ENCODE measurements around the gene ATP2B1.

ATP2B1 gene

GRCh38 chr12:89574736-89575208 is 133.9 kb downstream of the ATP2B1 start:
- peak; percentile 52 for DNase-seq

DNA sequence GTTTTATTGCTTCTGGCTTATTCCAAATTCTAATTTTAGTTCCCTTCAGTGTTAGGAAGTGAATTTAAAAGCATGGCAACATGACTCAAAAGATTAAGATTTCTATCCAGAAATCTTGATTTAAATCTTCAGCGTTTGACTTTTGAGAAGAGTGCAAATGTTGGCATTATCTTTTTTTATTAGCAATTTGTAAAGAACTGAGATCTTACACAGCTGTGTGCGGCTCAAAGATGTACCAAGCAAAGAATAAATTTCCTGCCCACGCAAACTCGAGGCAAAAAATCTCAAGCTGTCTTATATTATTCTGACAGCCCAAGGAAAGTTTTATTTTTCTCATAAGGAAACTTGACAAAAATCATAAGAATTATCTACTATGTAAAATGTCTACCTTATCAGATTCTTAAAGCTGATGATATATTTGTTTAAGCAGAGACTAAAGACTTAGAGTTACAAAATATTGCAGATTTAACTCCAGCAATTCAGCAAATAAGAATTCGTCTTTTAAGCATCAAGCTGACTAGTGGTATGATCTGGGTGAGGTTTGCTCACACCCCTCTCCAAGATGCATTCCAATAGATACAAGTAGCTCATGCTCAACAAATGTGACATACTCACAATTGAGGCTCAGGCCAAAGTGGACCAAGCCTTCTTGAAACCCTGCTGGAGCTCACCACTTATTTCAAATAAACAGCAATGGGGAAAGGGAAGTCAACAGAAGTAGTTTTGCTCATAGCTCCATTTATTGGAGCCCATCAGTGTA is 135.4 kb downstream of the ATP2B1 start:
- no peak for DNase-seq

DNA sequence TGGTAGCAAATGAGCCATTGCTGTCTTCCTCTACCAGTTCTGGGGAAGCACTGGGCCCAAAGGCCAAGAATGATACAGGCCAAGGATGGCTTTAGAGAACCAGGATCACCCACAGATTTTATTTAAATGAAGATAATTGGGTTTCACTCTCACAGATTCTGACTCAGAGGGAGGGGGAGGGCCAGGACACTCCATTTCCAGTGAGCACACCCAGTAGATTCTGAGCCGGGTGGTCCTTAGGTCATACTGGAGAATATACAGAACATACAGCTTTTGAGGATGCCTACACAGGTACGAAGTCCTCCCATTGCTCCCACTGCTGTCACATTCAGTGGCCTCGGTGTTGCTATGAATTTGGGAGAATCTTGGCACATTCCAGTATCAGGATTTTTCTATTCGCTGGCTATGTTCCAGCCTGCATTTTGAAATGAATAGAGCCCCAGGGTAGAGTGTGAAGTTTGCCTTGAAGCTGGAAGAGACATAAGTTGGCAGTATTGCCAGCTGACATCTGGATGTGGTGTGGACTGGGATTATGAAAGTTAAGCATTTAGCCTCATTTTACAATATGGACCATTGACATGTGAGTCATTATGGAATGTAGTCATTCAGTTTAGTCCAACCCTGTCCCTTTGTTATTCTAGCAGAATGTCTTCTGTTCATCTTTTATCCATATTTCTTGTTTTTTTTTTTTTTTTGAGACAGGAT is 137.0 kb downstream of the ATP2B1 start:
- no peak for DNase-seq

DNA sequence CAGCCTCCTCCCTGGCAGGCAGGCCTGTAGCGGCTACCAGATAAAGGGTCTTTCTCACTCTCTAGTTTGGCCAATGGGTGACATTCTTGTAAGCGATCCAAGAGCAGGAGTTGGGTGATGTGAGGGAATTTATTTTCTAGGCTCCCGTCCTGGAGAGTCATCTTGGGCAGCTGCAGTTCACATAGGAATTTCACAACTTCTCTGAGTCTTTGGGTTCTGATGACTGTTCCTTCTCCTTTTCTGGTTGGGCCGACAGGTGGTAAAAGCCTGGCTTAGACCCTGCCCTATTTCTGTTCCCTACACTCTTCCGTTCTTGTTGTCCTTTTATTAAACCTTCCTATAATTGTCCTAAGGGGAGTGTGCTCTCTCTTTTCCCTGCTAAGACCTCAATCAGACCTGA is 140.2 kb downstream of the ATP2B1 start:
- no peak for DNase-seq

GRCh38 chr12:89567691-89568239 is 140.9 kb downstream of the ATP2B1 start:
- DNase-seq = no peak

DNA sequence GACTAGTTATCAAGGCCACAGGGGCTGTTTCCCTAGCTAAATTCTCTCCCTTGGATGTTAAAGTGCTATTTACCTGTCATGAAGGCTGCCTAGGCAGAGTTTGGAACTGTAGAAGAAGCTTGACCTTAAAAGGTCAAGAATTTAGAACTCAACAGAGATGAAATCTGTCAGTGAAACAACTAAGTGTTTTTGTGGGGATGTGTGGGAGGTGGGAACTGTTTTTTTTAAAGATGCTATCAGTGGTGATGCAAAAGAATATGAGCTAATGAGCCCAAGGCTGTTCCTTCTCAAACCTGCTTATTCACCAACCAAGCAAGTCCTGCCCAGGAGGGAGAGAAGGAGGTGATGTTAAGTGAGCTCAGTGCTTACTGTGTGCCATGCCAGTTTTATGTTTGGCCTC is 142.0 kb downstream of the ATP2B1 start:
- DNase-seq = no peak

DNA sequence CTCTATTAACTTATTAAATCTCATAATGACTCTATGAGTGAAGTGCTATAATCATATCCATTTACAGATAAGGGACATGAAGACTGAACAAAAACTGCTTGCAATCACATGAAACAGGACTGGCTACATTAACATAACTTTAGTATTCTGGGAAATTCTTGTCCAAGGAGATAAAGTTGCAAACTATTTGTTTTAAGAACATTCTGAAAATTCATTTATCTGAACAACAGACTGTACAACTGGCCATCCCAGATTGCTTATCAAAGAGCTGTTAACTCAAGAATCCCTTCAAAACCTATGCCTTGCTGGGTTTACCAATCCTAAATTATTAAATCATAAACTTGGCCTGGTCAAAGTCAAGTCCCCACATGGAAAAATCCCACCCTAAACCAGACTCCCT is 143.6 kb downstream of the ATP2B1 start:
- DNase-seq = no peak

DNA sequence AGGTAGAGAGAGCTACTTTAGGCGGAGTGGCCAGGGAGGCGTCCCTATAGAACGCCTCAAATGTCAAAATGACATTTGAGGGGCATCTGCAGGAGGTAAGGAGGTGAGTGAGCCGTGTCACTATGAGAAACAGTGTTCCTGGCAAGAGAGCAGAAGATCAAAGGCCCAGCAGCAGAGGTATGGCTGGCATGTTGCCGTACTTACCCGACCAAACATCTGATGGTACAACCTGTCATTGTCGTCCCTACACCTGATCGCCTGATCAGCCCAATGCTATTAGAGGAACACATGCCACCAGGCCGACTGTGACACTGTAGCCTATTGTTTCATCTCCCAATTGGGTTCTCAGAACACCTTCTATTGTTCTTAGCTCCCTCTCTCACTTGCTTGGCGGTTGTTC is 148.9 kb downstream of the ATP2B1 start:
- DNase-seq = no peak

DNA sequence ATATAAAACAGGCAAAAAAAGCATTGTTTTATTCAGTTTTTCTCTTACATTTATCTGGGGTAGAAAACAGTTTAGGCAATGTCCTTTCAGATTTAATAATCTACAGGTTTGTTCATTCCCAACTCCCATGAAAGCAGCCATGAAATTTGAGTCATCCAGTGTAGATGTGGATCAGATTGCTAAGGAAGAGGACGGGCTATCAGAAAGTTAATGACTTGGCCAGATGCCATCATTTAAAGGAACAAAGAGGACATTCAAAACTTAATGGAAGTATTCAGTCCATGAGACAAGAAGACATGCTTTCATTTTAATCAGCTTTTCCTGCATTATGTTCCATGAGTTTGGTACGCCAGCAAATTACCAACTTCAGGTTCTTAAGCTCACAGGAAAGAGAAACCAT is 151.7 kb downstream of the ATP2B1 start:
- DNase-seq = no peak

- DNase-seq = no peak
Observed at GRCh38 chr12:89552376-89552775, 156.3 kb downstream of the ATP2B1 start.

DNA sequence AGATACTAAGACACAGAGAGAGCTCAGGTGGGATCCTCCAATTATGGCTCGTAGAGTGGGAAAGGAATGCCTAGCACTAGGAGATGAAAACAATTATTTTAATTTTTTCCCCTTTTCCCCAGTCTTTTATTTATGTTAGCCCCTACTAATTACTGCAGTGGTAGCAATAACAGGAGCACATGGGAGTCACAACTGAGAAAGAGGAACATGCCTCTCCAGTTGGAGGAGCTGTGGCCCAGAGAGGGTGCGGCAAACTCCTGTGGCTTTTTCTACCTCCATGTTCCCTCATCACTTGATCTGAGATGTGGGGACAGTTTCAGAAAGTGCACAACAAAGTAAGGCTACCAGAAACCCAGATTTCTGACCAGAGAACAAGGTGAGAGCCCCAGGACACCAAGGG is 156.9 kb downstream of the ATP2B1 start:
- DNase-seq = no peak

DNA sequence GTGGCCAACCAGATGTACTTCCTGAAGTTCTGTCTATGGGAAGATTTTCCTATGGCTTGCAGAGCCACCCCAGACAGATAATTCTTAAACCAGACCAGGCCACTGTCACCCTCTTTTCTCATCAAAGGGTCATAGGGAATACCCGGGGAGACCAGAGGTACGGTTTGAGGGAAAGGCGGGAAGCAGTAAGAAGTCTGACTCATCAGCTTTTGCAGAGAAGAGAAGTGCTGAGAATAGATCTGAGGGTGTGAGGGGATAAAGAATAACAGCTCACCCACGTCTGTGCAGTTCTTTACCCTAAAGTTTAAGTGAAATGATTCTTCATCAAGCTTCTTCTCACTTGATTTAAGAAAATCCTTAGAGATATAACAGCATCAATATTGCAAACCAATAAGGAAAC is 161.5 kb downstream of the ATP2B1 start:
- DNase-seq = no peak

DNA sequence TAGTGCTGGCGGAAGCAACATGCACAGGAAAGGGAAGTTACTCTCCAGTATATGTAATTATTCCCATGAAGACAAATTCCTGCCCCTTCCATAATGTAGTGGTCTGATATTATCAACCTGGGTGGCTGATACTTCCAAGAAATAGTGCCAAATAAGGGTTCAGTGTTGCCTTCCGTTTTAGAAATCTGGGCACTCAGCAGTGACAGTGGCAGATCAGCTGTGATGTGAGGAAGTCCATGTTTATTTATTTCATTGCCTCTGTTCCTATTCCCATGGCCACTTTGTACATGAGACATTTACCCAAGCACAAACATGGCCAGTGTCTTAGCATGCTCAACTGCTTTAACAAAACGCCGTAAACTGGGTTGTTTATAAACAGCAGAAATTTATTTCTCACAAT is 162.5 kb downstream of the ATP2B1 start:
- no peak for DNase-seq

DNA sequence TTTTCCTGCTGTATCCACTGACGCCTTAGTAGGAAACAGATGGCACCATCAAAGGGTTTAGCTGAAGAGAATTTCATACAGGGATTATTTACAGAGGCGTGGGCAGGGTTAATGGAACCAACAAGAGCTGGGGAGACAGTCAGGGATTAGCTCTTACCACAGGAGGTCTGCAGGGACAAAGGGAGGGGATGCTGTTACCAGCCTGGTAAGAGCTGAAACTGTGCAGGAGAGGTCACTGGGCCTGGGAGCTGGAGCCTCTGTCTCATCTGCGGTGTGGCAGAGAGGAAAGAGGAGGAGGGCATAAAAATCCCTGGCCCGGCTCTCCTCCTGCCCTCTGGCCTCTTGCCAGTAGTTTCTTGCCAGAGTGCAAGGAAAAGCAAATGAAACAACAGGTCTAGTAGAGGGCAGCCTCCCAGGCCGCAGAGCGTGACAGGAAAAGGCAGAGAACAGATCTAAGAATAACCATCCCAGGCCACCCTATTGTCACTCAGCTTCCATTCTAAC is 163.9 kb downstream of the ATP2B1 start:
- DNase-seq = peak; percentile 66

DNA sequence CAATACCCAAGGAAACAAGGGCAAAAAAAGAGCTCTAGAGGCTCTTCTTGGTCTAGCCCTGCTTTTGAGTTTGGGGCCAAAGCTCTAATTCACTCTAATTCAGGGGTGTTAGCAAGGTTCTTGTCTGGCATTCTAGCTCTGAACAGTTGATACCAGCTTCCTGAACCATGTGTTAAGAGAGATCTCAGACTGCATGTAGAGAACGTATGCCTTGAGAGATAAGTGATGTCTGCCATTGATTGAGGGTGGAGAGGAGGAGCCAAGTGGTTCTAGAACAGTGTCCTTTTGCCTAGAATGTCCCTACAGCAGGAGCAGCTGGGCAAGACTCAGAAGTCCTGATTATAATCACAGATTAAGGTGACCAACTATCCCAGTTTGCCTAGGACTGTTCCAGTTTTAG is 164.6 kb downstream of the ATP2B1 start:
- DNase-seq = no peak

- DNase-seq = peak; percentile 73
Observed at GRCh38 chr12:89542912-89543592, 165.6 kb downstream of the ATP2B1 start.

DNA sequence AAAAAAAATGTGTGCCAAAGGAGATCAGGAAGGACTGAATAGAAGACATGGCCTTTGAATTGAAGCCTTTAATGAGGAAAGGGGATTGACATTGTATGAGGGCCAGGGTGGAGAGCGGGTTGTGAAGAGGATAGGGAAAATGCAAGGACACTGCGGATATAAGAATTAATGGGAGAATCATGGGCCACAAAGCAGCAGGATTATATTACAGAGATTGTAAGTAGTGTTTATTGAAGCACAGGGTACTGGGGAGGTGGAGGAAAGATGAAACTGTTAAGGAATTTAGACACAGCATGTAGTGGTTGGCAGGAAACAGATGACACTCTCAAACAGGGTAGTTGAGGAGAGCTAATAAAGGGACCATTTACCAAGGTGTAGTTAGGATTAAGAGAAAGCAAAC is 166.4 kb downstream of the ATP2B1 start:
- DNase-seq = no peak

DNA sequence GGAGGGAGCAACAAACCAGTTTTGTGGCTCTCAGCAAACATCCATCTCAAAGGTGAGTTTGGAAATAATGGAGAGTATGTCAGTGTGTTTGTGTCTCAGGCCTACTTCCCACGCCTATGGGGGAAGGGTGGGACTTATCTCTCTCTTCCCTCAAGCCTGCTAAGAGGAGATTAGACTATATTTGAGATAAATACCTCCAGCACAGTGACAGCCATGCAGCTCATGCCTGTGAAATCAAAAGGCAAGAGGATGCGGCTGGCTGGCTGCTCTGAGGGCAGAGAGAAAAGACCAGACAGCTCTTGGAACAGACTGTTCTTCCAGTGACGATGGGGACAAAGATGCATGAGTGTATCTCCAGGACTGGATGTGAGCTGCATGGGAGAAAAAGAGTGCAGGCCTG is 168.1 kb downstream of the ATP2B1 start:
- no peak for DNase-seq

- DNase-seq = no peak
Observed at GRCh38 chr12:89539426-89540223, 169.0 kb downstream of the ATP2B1 start.

GRCh38 chr12:89538897-89539296 is 169.7 kb downstream of the ATP2B1 start:
- no peak for DNase-seq

Measured in right hindlimb (tissue), 1 donor.